Activated CD8-positive, alpha-beta T cell treated with anti-CD3 and anti-CD28 coated beads for 36 hours (primary cell): ENCODE measurements around the gene AHRR. TPM values are rescaled to one million over a fixed set of nuclear protein-coding genes. Genes with fewer than 3 reads are reported as not detected.
"Not testable (repeated sequence)": the region's sequence is repeated elsewhere in the genome, so short reads cannot be mapped to it uniquely, and the experiment has no call there.

Source experiments
- ATAC-seq: fragments of 200-7000 bp; cut with Tn5 transposase; one replicate; pipeline ENCODE4 v1.10.0; 2021; ENCODE audit warnings: mild to moderate bottlenecking, moderate library complexity
- CTCF ChIA-PET: fragments of 350-600 bp; sonication (Branson Sonifier 250); formaldehyde crosslinking; loops from one replicate; lab custom pipeline; 2021; ENCODE audit warnings: antibody characterized with exemption; lab: Charles Lee
- POLR2A ChIA-PET: fragments of 350-600 bp; sonication (Branson Sonifier 250); formaldehyde crosslinking; loops from one replicate; lab custom pipeline; 2021; ENCODE audit warnings: antibody characterized with exemption; lab: Charles Lee
- DNase-seq: peaks from one replicate; pipeline ENCODE4 v3.0.0-alpha.2; 2020
- H3K27ac Mint-ChIP-seq: one replicate; pipeline ENCODE4 v1.8.0; 2021; ENCODE audit warnings: mild to moderate bottlenecking, mixed read lengths
- H3K27me3 Mint-ChIP-seq: one replicate; pipeline ENCODE4 v1.8.0; 2021; ENCODE audit warnings: mixed read lengths
- H3K36me3 Mint-ChIP-seq: one replicate; pipeline ENCODE4 v1.8.0; 2021; ENCODE audit warnings: low read depth, mixed read lengths
- H3K4me1 Mint-ChIP-seq: one replicate; pipeline ENCODE4 v1.8.0; 2021; ENCODE audit warnings: low read depth, mixed read lengths
- H3K4me3 Mint-ChIP-seq: one replicate; pipeline ENCODE4 v1.8.0; 2021; ENCODE audit warnings: mild to moderate bottlenecking, moderate library complexity, mixed read lengths
- H3K9me3 Mint-ChIP-seq: one replicate; pipeline ENCODE4 v1.8.0; 2021; ENCODE audit warnings: mixed read lengths
- CTCF ChIP-seq: fragments of 200-600 bp; IDR thresholded peaks from one replicate; pipeline ENCODE4 v1.8.0; 2022; ENCODE audit warnings: antibody characterized with exemption, mild to moderate bottlenecking
- intact Hi-C: fragments of 100-400 bp; cut with micrococcal nuclease; formaldehyde crosslinking; loops from one replicate; pipeline ENCODE4 v1.10.0; 2022
- total RNA-seq, 2 experiments: library from RNA; stranded (reverse); gene quantifications; one replicate each; pipeline ENCODE4 v1.2.3, GENCODE V29; 2021

AHRR gene
- total RNA-seq, 2 experiments from 2014 or later, result 26.3 to 27.9 TPM

GRCh38 chr5:395156-395920 lies 73.8 kb downstream of the AHRR start:
- POLR2A ChIA-PET, result interaction anchor here (0.8 to 5.2 kb wide), 4 partner anchors 17 to 46 kb away, joined by 3 to 53 read pairs (median 9); no protein-coding TSS in a partner anchor
- DNase-seq, result no peak
- Mint-ChIP-seq H3K4me1 (peaks cover 41% of the 10 kb centered on the region), H3K27ac (peak overlapping the region; percentile 59), H3K4me3 (peak overlapping the region; percentile 62), H3K36me3 (peaks cover 31% of the 10 kb centered on the region), H3K27me3 (no peaks in the 10 kb centered on the region), H3K9me3 (no peaks in the 10 kb centered on the region)
- CTCF ChIA-PET, result interaction anchor here (0.9 kb wide), 1 partner anchor 78 kb away, joined by 3 read pairs; no protein-coding TSS in a partner anchor
- ATAC-seq, result no peak
- intact Hi-C loops, result loop anchor here (10.0 kb wide), 1 partner anchor 51 kb away; no protein-coding TSS in a partner anchor
- TF ChIP-seq CTCF, result no peak

GRCh38 chr5:395921-396530 lies 74.5 kb downstream of the AHRR start:
- no peak for DNase-seq
- intact Hi-C loops, result loop anchor here (10.0 kb wide), 1 partner anchor 51 kb away; no protein-coding TSS in a partner anchor
- H3K4me3 Mint-ChIP-seq, result no peak overlapping the region
- POLR2A ChIA-PET, result interaction anchor here (1.2 to 5.2 kb wide), 3 partner anchors 18 to 46 kb away, joined by 3 to 53 read pairs (median 14); no protein-coding TSS in a partner anchor
- no peaks in the 10 kb centered on the region for H3K9me3 Mint-ChIP-seq
- CTCF ChIA-PET, result no interaction called here
- H3K4me1 Mint-ChIP-seq, result peaks cover 37% of the 10 kb centered on the region
- no peak for ATAC-seq
- no peak overlapping the region for H3K27ac Mint-ChIP-seq
- no peak for TF ChIP-seq CTCF
- H3K36me3 Mint-ChIP-seq, result peaks cover 28% of the 10 kb centered on the region
- H3K27me3 Mint-ChIP-seq, result no peaks in the 10 kb centered on the region

DNA sequence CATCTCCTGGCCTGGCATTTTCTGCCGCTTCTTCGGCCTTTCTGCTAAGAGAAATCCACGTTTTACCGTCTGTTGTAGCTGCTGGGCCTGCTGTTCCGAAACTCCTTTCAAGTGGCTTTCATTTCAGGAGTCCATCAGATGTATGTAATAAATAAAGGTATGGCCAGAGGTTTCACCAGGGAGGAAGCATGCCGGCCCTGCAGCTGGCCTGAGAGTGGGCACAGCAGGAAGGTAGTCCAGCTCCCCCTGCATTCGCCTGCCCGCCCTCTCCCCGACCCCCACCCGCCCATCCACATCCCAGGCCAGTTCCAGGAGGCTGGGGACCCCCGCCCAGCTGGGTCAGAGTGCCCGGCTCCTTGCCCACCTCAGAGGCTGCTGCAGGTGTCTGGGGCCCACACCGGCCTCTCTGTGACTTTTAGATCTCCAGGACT lies 75.0 kb downstream of the AHRR start:
- Mint-ChIP-seq H3K4me3 (no peak overlapping the region), H3K4me1 (peaks cover 36% of the 10 kb centered on the region), H3K9me3 (no peaks in the 10 kb centered on the region), H3K27me3 (no peaks in the 10 kb centered on the region), H3K27ac (no peak overlapping the region), H3K36me3 (peaks cover 31% of the 10 kb centered on the region)
- ChIA-PET POLR2A (interaction anchor here (2.7 to 5.2 kb wide), 2 partner anchors 18 to 23 kb away, joined by 14 to 53 read pairs; no protein-coding TSS in a partner anchor), CTCF (no interaction called here)
- intact Hi-C loops, result loop anchor here (10.0 kb wide), 1 partner anchor 52 kb away; no protein-coding TSS in a partner anchor
- ATAC-seq, result no peak
- DNase-seq, result no peak
- no peak for TF ChIP-seq CTCF

GRCh38 chr5:398141-398474 lies 76.6 kb downstream of the AHRR start:
- H3K9me3 Mint-ChIP-seq, H3K27ac Mint-ChIP-seq, DNase-seq, H3K4me3 Mint-ChIP-seq, ATAC-seq, H3K27me3 Mint-ChIP-seq: not testable (repeated sequence)
- Mint-ChIP-seq H3K4me1 (peaks cover 40% of the 10 kb centered on the region), H3K36me3 (peaks cover 38% of the 10 kb centered on the region)
- ChIA-PET CTCF (interaction anchor here (0.7 kb wide), 1 partner anchor 26 kb away, joined by 3 read pairs; no protein-coding TSS in a partner anchor), POLR2A (interaction anchor here (1.1 to 1.6 kb wide), 2 partner anchors 12 to 77 kb away, joined by 3 to 6 read pairs; partner anchors contain the start of gene AHRR)
- intact Hi-C loops, result loop anchor here (10.0 kb wide), 1 partner anchor 53 kb away; no protein-coding TSS in a partner anchor
